HEK293 (cell line): ENCODE data around the gene CDH23.
A peak's percentile ranks its signal among the peaks of the same experiment; 100 is the strongest.

ENCODE experiments used
- CTCF ChIA-PET: fragments of 350-600 bp; formaldehyde crosslinking; extraction: SDS; loops from one replicate; lab custom pipeline; 2021; ENCODE audit warnings: antibody characterized with exemption; lab: Yijun Ruan, JAX
- POLR2A ChIA-PET: fragments of 300-600 bp; formaldehyde crosslinking; extraction: SDS; loops from one replicate; lab custom pipeline; 2020; ENCODE audit warnings: antibody characterized with exemption, inconsistent platforms; lab: Yijun Ruan, JAX
- H3K27ac ChIP-seq: fragments of 200-500 bp; sonication (Bioruptor generic); 2 replicates; pipeline ENCODE4 v1.5.1; 2014; ENCODE audit warnings: low read depth, low read length, control low read depth, inconsistent platforms; ENCODE audit errors: extremely low read depth
- H3K36me3 ChIP-seq, 2 experiments: fragments of 200-500 bp in 1 of 2; sonication (Bioruptor generic) in 1 of 2; 1 replicate in 1 of 2; 2 replicates in 1 of 2; pipeline ENCODE4 v1.5.1; 2014 to 2017; ENCODE audit warnings: inconsistent platforms in 2 of 2, low read length in 2 of 2; ENCODE audit not compliant: control insufficient read depth in 2 of 2, insufficient read depth in 1 of 2
- H3K4me1 ChIP-seq: fragments of 200-500 bp; sonication (Bioruptor generic); 2 replicates; pipeline ENCODE4 v1.5.1; 2014; ENCODE audit warnings: mild to moderate bottlenecking, low read length, inconsistent platforms; ENCODE audit not compliant: control insufficient read depth, insufficient read depth
- H3K4me3 ChIP-seq: 2 replicates; pipeline ENCODE4 v1.5.1; 2011; ENCODE audit warnings: low read depth, mild to moderate bottlenecking, control low read depth, low read length, moderate library complexity
- H3K9me3 ChIP-seq: fragments of 200-500 bp; sonication (Bioruptor generic); 2 replicates; pipeline ENCODE4 v1.5.1; 2014; ENCODE audit warnings: low read depth, low read length, inconsistent platforms; ENCODE audit not compliant: control insufficient read depth, insufficient read depth
- FEZF1 ChIP-seq: fragments of 450-650 bp; formaldehyde crosslinking; IDR thresholded peaks from 2 replicates; pipeline ENCODE4 v1.5.1; 2016; ENCODE audit warnings: missing biosample characterization, missing genetic modification characterization
- MYNN ChIP-seq: fragments of 450-650 bp; formaldehyde crosslinking; IDR thresholded peaks from 2 replicates; pipeline ENCODE4 v1.5.1; 2016; ENCODE audit warnings: missing biosample characterization, missing genetic modification characterization, borderline replicate concordance
- OSR2 ChIP-seq: fragments of 450-650 bp; formaldehyde crosslinking; IDR thresholded peaks from 2 replicates; pipeline ENCODE4 v1.5.1; 2016; ENCODE audit warnings: missing biosample characterization, missing genetic modification characterization
- PRDM10 ChIP-seq: fragments of 450-650 bp; formaldehyde crosslinking; IDR thresholded peaks from 2 replicates; pipeline ENCODE4 v1.5.1; 2016; ENCODE audit warnings: missing biosample characterization, missing genetic modification characterization
- ZBTB44 ChIP-seq: fragments of 450-650 bp; IDR thresholded peaks from 2 replicates; pipeline ENCODE4 v1.5.1; 2018; ENCODE audit warnings: missing biosample characterization, mild to moderate bottlenecking, missing genetic modification characterization
- ZNF544 ChIP-seq: fragments of 450-650 bp; formaldehyde crosslinking; IDR thresholded peaks from 2 replicates; pipeline ENCODE4 v1.5.0; 2017; ENCODE audit warnings: missing biosample characterization, missing genetic modification characterization
- ZNF571 ChIP-seq: fragments of 450-650 bp; formaldehyde crosslinking; IDR thresholded peaks from 2 replicates; pipeline ENCODE4 v1.5.0; 2017; ENCODE audit warnings: missing biosample characterization, missing genetic modification characterization
- ZNF621 ChIP-seq: fragments of 450-650 bp; formaldehyde crosslinking; IDR thresholded peaks from 2 replicates; pipeline ENCODE4 v1.5.1; 2017; ENCODE audit warnings: missing biosample characterization, missing genetic modification characterization
- ZNF777 ChIP-seq: fragments of 450-650 bp; formaldehyde crosslinking; IDR thresholded peaks from 2 replicates; pipeline ENCODE4 v1.5.1; 2017; ENCODE audit warnings: missing biosample characterization, missing genetic modification characterization, borderline replicate concordance
- ZNF830 ChIP-seq: fragments of 450-650 bp; IDR thresholded peaks from 2 replicates; pipeline ENCODE4 v1.5.0; 2018; ENCODE audit warnings: missing biosample characterization, missing genetic modification characterization, low read depth, mild to moderate bottlenecking, moderate library complexity
- TF ChIP-seq, protein P1 (sequence below): fragments of 450-650 bp; formaldehyde crosslinking; IDR thresholded peaks from 2 replicates; pipeline ENCODE4 v1.5.1; 2016; ENCODE audit warnings: missing biosample characterization, missing genetic modification characterization

CDH23 gene

DNA sequence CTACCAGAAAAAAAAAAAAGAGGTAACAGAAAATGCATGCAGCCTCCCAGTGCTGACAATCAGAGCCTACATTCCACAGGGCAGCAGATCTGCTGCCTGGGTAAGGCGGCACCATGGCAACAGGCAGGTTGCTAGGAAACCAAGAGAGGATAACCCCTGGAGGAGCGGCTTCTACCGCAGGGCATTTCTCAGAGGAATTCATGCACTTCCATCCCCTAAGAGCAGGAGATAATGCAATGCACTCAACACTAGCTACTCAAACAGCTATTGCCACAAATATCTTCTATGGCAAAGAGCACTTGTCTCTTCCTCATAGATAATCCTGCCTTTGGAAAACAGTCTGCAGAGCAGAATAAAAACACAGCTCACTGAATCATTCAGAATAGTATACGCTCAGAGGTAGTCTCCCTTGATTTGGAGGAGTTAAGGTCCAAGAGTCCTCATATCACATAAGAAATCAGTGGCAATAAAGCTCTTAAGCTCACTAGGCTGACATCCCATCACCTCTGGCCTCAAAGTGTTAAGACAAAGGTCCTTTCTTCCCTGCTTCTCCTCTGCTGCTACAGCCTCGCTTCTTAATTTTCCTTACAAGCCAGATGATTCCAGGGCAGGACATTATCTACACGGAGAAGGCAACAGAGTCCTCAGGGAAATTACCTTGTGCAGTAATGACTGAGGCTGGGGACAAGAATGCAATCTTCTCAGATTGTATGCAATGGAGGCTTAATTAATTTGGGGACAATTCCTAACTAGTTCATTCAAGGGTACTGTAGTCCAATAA lies 443.6 kb downstream of the CDH23 start (continued):
- TF ChIP-seq, protein P1, sequence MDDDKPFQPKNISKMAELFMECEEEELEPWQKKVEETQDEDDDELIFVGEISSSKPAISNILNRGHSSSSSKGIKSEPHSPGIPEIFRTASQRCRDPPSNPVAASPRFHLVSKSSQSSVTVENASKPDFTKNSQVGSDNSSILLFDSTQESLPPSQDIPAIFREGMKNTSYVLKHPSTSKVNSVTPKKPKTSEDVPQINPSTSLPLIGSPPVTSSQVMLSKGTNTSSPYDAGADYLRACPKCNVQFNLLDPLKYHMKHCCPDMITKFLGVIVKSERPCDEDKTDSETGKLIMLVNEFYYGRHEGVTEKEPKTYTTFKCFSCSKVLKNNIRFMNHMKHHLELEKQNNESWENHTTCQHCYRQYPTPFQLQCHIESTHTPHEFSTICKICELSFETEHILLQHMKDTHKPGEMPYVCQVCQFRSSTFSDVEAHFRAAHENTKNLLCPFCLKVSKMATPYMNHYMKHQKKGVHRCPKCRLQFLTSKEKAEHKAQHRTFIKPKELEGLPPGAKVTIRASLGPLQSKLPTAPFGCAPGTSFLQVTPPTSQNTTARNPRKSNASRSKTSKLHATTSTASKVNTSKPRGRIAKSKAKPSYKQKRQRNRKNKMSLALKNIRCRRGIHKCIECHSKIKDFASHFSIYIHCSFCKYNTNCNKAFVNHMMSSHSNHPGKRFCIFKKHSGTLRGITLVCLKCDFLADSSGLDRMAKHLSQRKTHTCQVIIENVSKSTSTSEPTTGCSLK (tag by site-specific recombination), result no peak

- no peak overlapping the region for H3K27ac ChIP-seq
- TF ChIP-seq ZNF777 (tag by site-specific recombination), result no peak
- TF ChIP-seq FEZF1 (tag by site-specific recombination), result no peak
- no peak for TF ChIP-seq ZNF571 (tag by site-specific recombination)
- TF ChIP-seq ZNF544, result no peak
- TF ChIP-seq ZBTB44 (tag by site-specific recombination), result peak; percentile 51; the same call in 1 of the 2 replicates
- TF ChIP-seq MYNN (tag by site-specific recombination), result no peak
- TF ChIP-seq ZNF621 (tag by site-specific recombination), result no peak
- TF ChIP-seq OSR2 (tag by site-specific recombination), result no peak
- peaks cover 38% of the 10 kb centered on the region for H3K4me1 ChIP-seq
- no peak overlapping the region for H3K4me3 ChIP-seq
- ChIA-PET CTCF (interaction anchor here (1.1 to 1.8 kb wide), 3 partner anchors 11 to 56 kb away, joined by 3 to 12 read pairs (median 3); no protein-coding TSS in a partner anchor), POLR2A (interaction anchor here (6.2 kb wide), 1 partner anchor 10 kb away, joined by 44 read pairs; the partner anchor contains the start of gene PSAP)
- H3K9me3 ChIP-seq, result no peaks in the 10 kb centered on the region
- no peaks in the 10 kb centered on the region; a peak in 1 of 3 replicates for H3K36me3 ChIP-seq
These were observed 444.2 kb downstream of the CDH23 start for GRCh38 chr10:71840958-71841335.

GRCh38 chr10:71842422-71842821 lies 445.7 kb downstream of the CDH23 start:
- CTCF ChIA-PET, result interaction anchor here (0.5 to 0.6 kb wide), 2 partner anchors 231 to 518 kb away, joined by 3 read pairs; no protein-coding TSS in a partner anchor
- TF ChIP-seq PRDM10 (tag by site-specific recombination) (peak; percentile 65), ZNF830 (tag by site-specific recombination) (no peak)
- H3K4me1 ChIP-seq, result peaks cover 27% of the 10 kb centered on the region

More at GRCh38 chr10:71842422-71842821, 445.7 kb downstream of the CDH23 start:
- Histone ChIP-seq H3K9me3 (no peaks in the 10 kb centered on the region), H3K4me3 (no peak overlapping the region), H3K36me3 (no peaks in the 10 kb centered on the region; a peak in 1 of 3 replicates), H3K27ac (no peak overlapping the region)
- POLR2A ChIA-PET, result interaction anchor here (6.2 kb wide), 1 partner anchor 8 kb away, joined by 44 read pairs; the partner anchor contains the start of gene PSAP
